Sigmoid colon (tissue), 4 donors: ENCODE results near the gene UROD.

Experiments
- EP300 ChIP-seq, 4 donors: sonication (generic); formaldehyde crosslinking; IDR thresholded peaks; one replicate each; pipeline ENCODE4 v1.6.1; 2017; ENCODE audit warnings: antibody characterized with exemption in 4 of 4
- TF ChIP-seq, protein P1 (sequence below), 4 experiments: fragments of 450-650 bp in 3 of 4; fragments of 200-600 bp in 1 of 4; IDR thresholded peaks; one replicate each; pipeline ENCODE4 v1.5.1; 2016 to 2019; ENCODE audit warnings: antibody characterized with exemption in 4 of 4, mild to moderate bottlenecking in 3 of 4, moderate library complexity in 2 of 4

DNA sequence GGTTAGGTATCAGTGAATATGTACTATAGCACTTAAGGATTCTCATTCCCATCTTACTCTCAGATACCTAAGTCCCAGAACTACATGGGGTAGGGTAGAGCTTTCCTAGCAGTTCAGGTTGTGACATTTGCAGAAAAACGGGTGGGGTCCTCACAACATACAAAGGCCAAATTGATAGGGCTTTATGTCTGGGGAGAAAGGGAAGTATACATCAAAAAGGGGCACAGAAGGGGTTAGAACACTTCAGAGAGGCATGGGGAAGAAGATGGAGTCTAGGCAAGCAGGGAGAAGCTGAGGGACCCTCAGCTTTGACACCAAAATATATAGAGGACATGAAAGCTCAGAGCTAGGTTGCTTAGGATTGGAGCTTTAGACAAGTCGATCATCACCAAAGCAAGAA lies 3.6 kb downstream of the UROD start:
- TF ChIP-seq EP300 (IDR thresholded peaks at IDR 0.05), result no peak
- TF ChIP-seq, protein P1, sequence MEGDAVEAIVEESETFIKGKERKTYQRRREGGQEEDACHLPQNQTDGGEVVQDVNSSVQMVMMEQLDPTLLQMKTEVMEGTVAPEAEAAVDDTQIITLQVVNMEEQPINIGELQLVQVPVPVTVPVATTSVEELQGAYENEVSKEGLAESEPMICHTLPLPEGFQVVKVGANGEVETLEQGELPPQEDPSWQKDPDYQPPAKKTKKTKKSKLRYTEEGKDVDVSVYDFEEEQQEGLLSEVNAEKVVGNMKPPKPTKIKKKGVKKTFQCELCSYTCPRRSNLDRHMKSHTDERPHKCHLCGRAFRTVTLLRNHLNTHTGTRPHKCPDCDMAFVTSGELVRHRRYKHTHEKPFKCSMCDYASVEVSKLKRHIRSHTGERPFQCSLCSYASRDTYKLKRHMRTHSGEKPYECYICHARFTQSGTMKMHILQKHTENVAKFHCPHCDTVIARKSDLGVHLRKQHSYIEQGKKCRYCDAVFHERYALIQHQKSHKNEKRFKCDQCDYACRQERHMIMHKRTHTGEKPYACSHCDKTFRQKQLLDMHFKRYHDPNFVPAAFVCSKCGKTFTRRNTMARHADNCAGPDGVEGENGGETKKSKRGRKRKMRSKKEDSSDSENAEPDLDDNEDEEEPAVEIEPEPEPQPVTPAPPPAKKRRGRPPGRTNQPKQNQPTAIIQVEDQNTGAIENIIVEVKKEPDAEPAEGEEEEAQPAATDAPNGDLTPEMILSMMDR (IDR thresholded peaks at IDR 0.05), result no peak
